Stomach (tissue), 9 donors: ENCODE measurements around the gene R3HDM2. TPM values are rescaled to one million over a fixed set of nuclear protein-coding genes. Genes with fewer than 3 reads are reported as not detected.

Source experiments
- DNase-seq, 2 donors: peaks; one replicate each; pipeline versions ENCODE4 v3.0.0 to v3.0.0-alpha.2; 2013 to 2019
- H3K27ac ChIP-seq, 5 donors: fragments of 200-600 bp in 4 of 5; sonication (generic) in 4 of 5; one replicate each; pipeline ENCODE4 v1.5.1; 2013 to 2019; ENCODE audit warnings: mild to moderate bottlenecking in 1 of 5, moderate library complexity in 1 of 5
- H3K27me3 ChIP-seq, 3 donors: fragments of 200-600 bp; sonication (generic); one replicate each; pipeline ENCODE4 v1.5.1; 2017 to 2019; ENCODE audit warnings: mixed run types in 1 of 3
- H3K36me3 ChIP-seq, 4 donors: fragments of 200-600 bp; sonication (generic); 1 replicate in 3 of 4; 2 replicates in 1 of 4; pipeline ENCODE4 v1.5.1; 2016 to 2019
- H3K4me1 ChIP-seq, 4 donors: fragments of 200-600 bp; sonication (generic); one replicate each; pipeline ENCODE4 v1.5.1; 2016 to 2019
- H3K4me3 ChIP-seq, 4 donors: fragments of 200-600 bp; sonication (generic) in 3 of 4; one replicate each; pipeline ENCODE4 v1.5.1; 2016 to 2019; ENCODE audit warnings: mild to moderate bottlenecking in 1 of 4
- H3K9me3 ChIP-seq, 4 donors: fragments of 200-600 bp; sonication (generic); one replicate each; pipeline ENCODE4 v1.5.1; 2016 to 2019
- CTCF ChIP-seq, 7 experiments: fragments of 450-650 bp in 4 of 7; fragments of 200-600 bp in 3 of 7; sonication (generic) in 3 of 7; IDR thresholded peaks; one replicate each; pipeline ENCODE4 v1.5.1; 2016 to 2019; ENCODE audit warnings: antibody characterized with exemption in 7 of 7, control low read depth in 2 of 7, mild to moderate bottlenecking in 1 of 7
- EP300 ChIP-seq: sonication (generic); formaldehyde crosslinking; IDR thresholded peaks from one replicate; pipeline ENCODE4 v1.6.1; 2017; ENCODE audit warnings: antibody characterized with exemption
- POLR2A ChIP-seq, 4 donors: fragments of 450-650 bp; IDR thresholded peaks; one replicate each; pipeline ENCODE4 v1.6.1; 2016; ENCODE audit warnings: antibody characterized with exemption in 4 of 4, control low read depth in 2 of 4, mild to moderate bottlenecking in 1 of 4, moderate library complexity in 1 of 4
- POLR2AphosphoS5 ChIP-seq, 3 donors: sonication (generic); formaldehyde crosslinking; IDR thresholded peaks; one replicate each; pipeline ENCODE4 v1.6.1; 2016; ENCODE audit warnings: antibody characterized with exemption in 3 of 3
- WGBS, 5 donors: extraction: QIAGEN DNeasy Blood & Tissue Kit in 3 of 5; methylation state at CpG; one replicate each; pipeline versions ENCODE4 v1.1.5 to v1.1.7; 2013 to 2018; 5-methylcytosine and 5-hydroxymethylcytosine counted together
- intact Hi-C: fragments of 100-400 bp; cut with DNase I; formaldehyde crosslinking; loops from one replicate; pipeline ENCODE4 v1.15.1; 2023; ENCODE audit warnings: low total_unique reads
- polyA plus RNA-seq, 3 donors: library from polyadenylated mRNA; stranded (reverse); fragments of 200-250 nt; gene quantifications; one replicate each; pipeline ENCODE4 v1.2.3, GENCODE V29; 2013
- total RNA-seq, 5 donors: library from RNA; depleted of rRNA; stranded (reverse); fragments of >200 nt; gene quantifications; one replicate each; pipeline versions ENCODE4 v1.1.0 to v1.2.3, GENCODE V29; 2014 to 2016
- donor health status: healthy with polysubstance abuse.
- donor health status: Bipolar disorder and iron deficiency.
- donor health status: healthy.

The R3HDM2 gene
- total and polyA plus RNA-seq, 8 donors = 12.4 to 64.3 (median 24.5) TPM

DNA sequence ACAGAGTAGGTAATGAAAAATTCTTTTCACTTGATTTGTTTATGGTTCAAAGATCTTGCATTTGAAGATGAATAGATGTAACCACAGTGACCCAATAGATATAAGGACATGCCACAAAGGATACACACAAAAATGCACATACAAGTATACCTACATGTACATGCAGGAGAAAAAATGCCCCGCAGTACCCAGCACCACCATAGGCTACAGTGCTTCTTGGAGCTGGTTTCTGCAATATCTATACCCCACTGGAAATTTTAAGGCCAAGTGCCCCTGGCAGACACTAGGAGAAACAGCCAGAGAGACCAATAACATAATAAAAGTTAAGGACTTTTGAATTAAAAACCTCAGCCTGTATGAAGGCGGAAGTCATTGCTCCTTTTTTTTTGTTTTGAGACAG is 167.7 kb downstream of the R3HDM2 start:
- 89 to 98% (median 95%) methylated on average over 2 of the region's 2 CpGs for WGBS, 5 donors
- Histone ChIP-seq H3K27ac (no peak overlapping the region), H3K4me3 (no peak overlapping the region), H3K4me1 (peaks cover 0 to 12% (median 2%) of the 10 kb centered on the region in 4 donors), H3K27me3 (no peaks in the 10 kb centered on the region), H3K36me3 (peaks cover 25 to 90% (median 85%) of the 10 kb centered on the region in 4 donors), H3K9me3 (no peaks in the 10 kb centered on the region)
- no peak for DNase-seq
- TF ChIP-seq CTCF (IDR thresholded peaks at IDR 0.05) (no peak), POLR2A (IDR thresholded peaks at IDR 0.05) (no peak), EP300 (no peak), POLR2AphosphoS5 (IDR thresholded peaks at IDR 0.05) (no peak)
- intact Hi-C loops = no loop called here

GRCh38 chr12:57262126-57262822 is 168.6 kb downstream of the R3HDM2 start:
- intact Hi-C loops = no loop called here
- Histone ChIP-seq H3K9me3 (no peaks in the 10 kb centered on the region), H3K4me1 (peaks cover 0 to 12% (median 2%) of the 10 kb centered on the region in 4 donors), H3K4me3 (no peak overlapping the region), H3K36me3 (peaks cover 30 to 90% (median 85%) of the 10 kb centered on the region in 4 donors), H3K27ac (no peak overlapping the region), H3K27me3 (no peaks in the 10 kb centered on the region)
- no peak for DNase-seq
- TF ChIP-seq POLR2AphosphoS5 (IDR thresholded peaks at IDR 0.05) (no peak), EP300 (no peak), CTCF (IDR thresholded peaks at IDR 0.05) (no peak), POLR2A (IDR thresholded peaks at IDR 0.05) (no peak)
- 81 to 88% (median 87%) methylated on average over 3 of the region's 3 CpGs for WGBS, 5 donors

- intact Hi-C loops = no loop called here
- Histone ChIP-seq H3K27me3 (no peaks in the 10 kb centered on the region), H3K27ac (no peak overlapping the region), H3K9me3 (no peaks in the 10 kb centered on the region), H3K4me1 (peaks cover 0 to 12% (median 2%) of the 10 kb centered on the region in 4 donors), H3K36me3 (peaks cover 32 to 90% (median 85%) of the 10 kb centered on the region in 4 donors), H3K4me3 (no peak overlapping the region)
- WGBS, 5 donors = 53 to 74% (median 72%) methylated on average over 2 of the region's 2 CpGs
- no peak for DNase-seq
- TF ChIP-seq POLR2A (IDR thresholded peaks at IDR 0.05) (no peak), POLR2AphosphoS5 (IDR thresholded peaks at IDR 0.05) (no peak), CTCF (IDR thresholded peaks at IDR 0.05) (no peak), EP300 (no peak)
These were observed 169.4 kb downstream of the R3HDM2 start for GRCh38 chr12:57261428-57261865.

- WGBS, 5 donors = 90 to 94% (median 93%) methylated on average over 4 of the region's 4 CpGs
- TF ChIP-seq EP300 = no peak
- TF ChIP-seq CTCF (IDR thresholded peaks at IDR 0.05) = no peak
- peaks cover 39 to 90% (median 85%) of the 10 kb centered on the region in 4 donors for H3K36me3 ChIP-seq
These were observed 170.5 kb downstream of the R3HDM2 start for GRCh38 chr12:57260366-57260765.

More at GRCh38 chr12:57260366-57260765, 170.5 kb downstream of the R3HDM2 start:
- intact Hi-C loops = no loop called here
- H3K27me3 ChIP-seq = no peaks in the 10 kb centered on the region
- H3K4me3 ChIP-seq = no peak overlapping the region
- H3K9me3 ChIP-seq = no peaks in the 10 kb centered on the region
- H3K27ac ChIP-seq = no peak overlapping the region
- peaks cover 0 to 12% (median 2%) of the 10 kb centered on the region in 4 donors for H3K4me1 ChIP-seq
- no peak for DNase-seq
